Stimulated activated CD8-positive, alpha-beta memory T cell treated with anti-CD3 and anti-CD28 coated beads, Interleukin-4, amount 100 ng/mL, for 24 hours (primary cell): Measurements from ENCODE around the gene C10orf105.

Experiments used
- DNase-seq: peaks from one replicate; pipeline ENCODE4 v3.0.0-alpha.2; 2020; ENCODE audit warnings: low read depth

Gene C10orf105

GRCh38 chr10:71751515-71752224 is 32.1 kb upstream of the C10orf105 start:
- no peak for DNase-seq

GRCh38 chr10:71750986-71751385 is 31.4 kb upstream of the C10orf105 start:
- DNase-seq: no peak

- DNase-seq: no peak
Observed at GRCh38 chr10:71750124-71750841, 30.7 kb upstream of the C10orf105 start.

- no peak for DNase-seq
Observed at GRCh38 chr10:71749396-71749795, 29.8 kb upstream of the C10orf105 start.

- peak; percentile 60 for DNase-seq
Observed at GRCh38 chr10:71748671-71749191, 29.2 kb upstream of the C10orf105 start.

GRCh38 chr10:71747551-71748523 is 28.3 kb upstream of the C10orf105 start:
- no peak for DNase-seq

GRCh38 chr10:71747039-71747531 is 27.5 kb upstream of the C10orf105 start:
- DNase-seq: no peak

- no peak for DNase-seq
Observed at GRCh38 chr10:71746344-71747037, 26.9 kb upstream of the C10orf105 start.

GRCh38 chr10:71745664-71746250 is 26.2 kb upstream of the C10orf105 start:
- no peak for DNase-seq

GRCh38 chr10:71744897-71745663 is 25.5 kb upstream of the C10orf105 start:
- no peak for DNase-seq

- DNase-seq: no peak
Observed at GRCh38 chr10:71743866-71744265, 24.3 kb upstream of the C10orf105 start.

GRCh38 chr10:71743089-71743838 is 23.7 kb upstream of the C10orf105 start:
- DNase-seq: no peak

GRCh38 chr10:71742301-71743088 is 22.9 kb upstream of the C10orf105 start:
- DNase-seq: no peak

- no peak for DNase-seq
Observed at GRCh38 chr10:71741671-71742070, 22.1 kb upstream of the C10orf105 start.

- DNase-seq: no peak
Observed at GRCh38 chr10:71741029-71741428, 21.5 kb upstream of the C10orf105 start.

GRCh38 chr10:71740069-71740653 is 20.6 kb upstream of the C10orf105 start:
- no peak for DNase-seq

GRCh38 chr10:71739358-71739900 is 19.9 kb upstream of the C10orf105 start:
- DNase-seq: no peak

- DNase-seq: no peak
Observed at GRCh38 chr10:71737834-71738197, 18.2 kb upstream of the C10orf105 start.
